ENCODE measurements around the gene TMEM184B. TPM values are rescaled to one million over a fixed set of nuclear protein-coding genes. Genes with fewer than 3 reads are reported as not detected.
"Not testable (repeated sequence)": the region's sequence is repeated elsewhere in the genome, so short reads cannot be mapped to it uniquely, and the experiment has no call there.

TMEM184B gene
- total and polyA plus RNA-seq, 10 of the 15 experiments (the other 5 are each of a cell fraction or from before 2014, with no cell fraction given): 0.56 to 22.4 (median 7.9) TPM

- TF ChIP-seq BCL3 (IDR thresholded peaks at IDR 0.05; ENCODE audit: borderline replicate concordance, insufficient read depth, low read depth, low read length, poor library complexity, severe bottlenecking): no peak
Measured at GRCh38 chr22:38177926-38178604, 94.7 kb downstream of the TMEM184B start (continued).

GRCh38 chr22:38177571-38177925, 95.3 kb downstream of the TMEM184B start:
- in situ Hi-C loops (cut with MboI): not testable (repeated sequence)

More at GRCh38 chr22:38177571-38177925, 95.3 kb downstream of the TMEM184B start:
- H4K20me1 ChIP-seq (ENCODE audit: control insufficient read depth, insufficient read depth); DNase-seq (ENCODE audit: low read depth, low spot score); FAIRE-seq; H3K4me3 ChIP-seq; ATAC-seq; H3K9ac ChIP-seq (ENCODE audit: control insufficient read depth, insufficient read depth, low read length); H3K27me3 ChIP-seq (replicated peaks in 1 of 2; ENCODE audit: control insufficient read depth in 2 of 2, insufficient read depth in 2 of 2, low read length in 1 of 2); H3K4me2 ChIP-seq (ENCODE audit: control insufficient read depth, insufficient read depth); H2AFZ ChIP-seq (ENCODE audit: control insufficient read depth, low read depth, low read length); BruUV-seq (replicated peaks); H3K9me3 ChIP-seq (replicated peaks; ENCODE audit: control insufficient read depth, insufficient read depth, low read length); H3K36me3 ChIP-seq (ENCODE audit: control insufficient read depth in 2 of 2, insufficient read depth in 2 of 2, low read length in 1 of 2): not testable (repeated sequence)
- intact Hi-C loops (cut with micrococcal nuclease; ENCODE audit: unreplicated experiment): loop anchor here (5.0 kb wide), 1 partner anchor 35 kb away; no protein-coding TSS in a partner anchor
- CTCF ChIA-PET: interaction anchor here (5.1 kb wide), 1 partner anchor 26 kb away, joined by 23 read pairs; the partner anchor contains the start of gene MAFF
- Histone ChIP-seq H3K79me2 (ENCODE audit: control insufficient read depth, insufficient read depth, low read length) (peaks cover 28% of the 10 kb centered on the region), H3K27ac (ENCODE audit: control insufficient read depth, insufficient read depth) (peak overlapping the region; percentile 35; the same call in 1 of the 2 replicates), H3K4me1 (ENCODE audit: control insufficient read depth, insufficient read depth, low read length) (peaks cover 52% of the 10 kb centered on the region)
- POLR2A ChIA-PET: interaction anchor here (0.7 to 6.3 kb wide), 4 partner anchors 22 to 724 kb away, joined by 3 to 69 read pairs (median 4); partner anchors contain the start of gene MAFF
- SMC1A ChIA-PET (ENCODE audit: uncharacterized antibody, unreplicated experiment): interaction anchor here (2.1 to 2.4 kb wide), 2 partner anchors 30 to 37 kb away, joined by 9 read pairs; no protein-coding TSS in a partner anchor
- RAD21 ChIA-PET (ENCODE audit: unreplicated experiment): interaction anchor here (2.1 to 2.3 kb wide), 2 partner anchors 42 to 83 kb away, joined by 7 to 9 read pairs; no protein-coding TSS in a partner anchor
- WGBS (ENCODE audit: insufficient coverage, insufficient replicate concordance, low lambda C conversion rate, missing lambda C conversion rate): 78% methylated on average over 5 of the region's 9 CpGs

Measured in GM12878 (cell line).